OCI-LY1 (cell line): ENCODE data around the gene KLHL14.

Experiments used
- H2AFZ ChIP-seq: fragments of 200-600 bp; sonication (generic), shearing (Covaris generic); 2 replicates; pipeline ENCODE4 v1.6.0; 2014; ENCODE audit warnings: antibody characterized with exemption, mild to moderate bottlenecking, low read length
- H3F3A ChIP-seq: fragments of 200-600 bp; sonication (generic), shearing (Covaris generic); 2 replicates; pipeline ENCODE4 v1.6.0; 2014; ENCODE audit warnings: mild to moderate bottlenecking, antibody characterized with exemption, low read length, moderate library complexity; ENCODE audit not compliant: insufficient read depth
- H3K27ac ChIP-seq: fragments of 200-600 bp; sonication (generic); 2 replicates; pipeline ENCODE4 v1.5.1; 2014; ENCODE audit warnings: low read length, mixed run types, mild to moderate bottlenecking, low read depth; ENCODE audit not compliant: poor library complexity, severe bottlenecking
- H3K27me3 ChIP-seq: fragments of 200-600 bp; sonication (generic); 2 replicates; pipeline ENCODE4 v1.6.0; 2014; ENCODE audit warnings: antibody characterized with exemption, mild to moderate bottlenecking, low read length, moderate library complexity; ENCODE audit not compliant: insufficient read depth
- H3K36me3 ChIP-seq: fragments of 200-600 bp; sonication (generic); 2 replicates; pipeline ENCODE4 v1.6.1; 2014; ENCODE audit warnings: mild to moderate bottlenecking, antibody characterized with exemption, low read length, moderate library complexity, mixed read lengths; ENCODE audit not compliant: insufficient read depth
- H3K4me1 ChIP-seq: fragments of 200-600 bp; sonication (generic); 2 replicates; pipeline ENCODE4 v1.5.1; 2014; ENCODE audit warnings: mild to moderate bottlenecking, low read length, moderate library complexity; ENCODE audit not compliant: insufficient read depth, severe bottlenecking
- H3K4me2 ChIP-seq: fragments of 200-600 bp; sonication (generic), shearing (Covaris generic); 2 replicates; pipeline ENCODE4 v1.6.1; 2014; ENCODE audit warnings: low read length
- H3K4me3 ChIP-seq: fragments of 200-600 bp; sonication (generic); 2 replicates; pipeline ENCODE4 v1.5.1; 2014; ENCODE audit warnings: low read length, low read depth, mild to moderate bottlenecking, mixed read lengths; ENCODE audit not compliant: poor library complexity, severe bottlenecking
- H3K79me2 ChIP-seq: fragments of 200-600 bp; shearing (Covaris generic); 2 replicates; pipeline ENCODE4 v1.6.1; 2016; ENCODE audit warnings: mixed run types, low read length, mixed read lengths; ENCODE audit not compliant: insufficient read depth
- H3K9ac ChIP-seq: fragments of 200-600 bp; sonication (generic), shearing (Covaris generic); 2 replicates; pipeline ENCODE4 v1.6.1; 2014; ENCODE audit warnings: mild to moderate bottlenecking, low read length, mixed read lengths
- H3K9me2 ChIP-seq: fragments of 200-600 bp; sonication (generic), shearing (Covaris generic); 2 replicates; pipeline ENCODE4 v1.6.1; 2014; ENCODE audit warnings: low read depth, mild to moderate bottlenecking, low read length, mixed read lengths
- H3K9me3 ChIP-seq: fragments of 200-600 bp; shearing (Covaris generic); 2 replicates; pipeline ENCODE4 v1.6.1; 2014; ENCODE audit warnings: low read length, mixed read lengths
- H4K20me1 ChIP-seq: fragments of 200-600 bp; sonication (generic), shearing (Covaris generic); 2 replicates; pipeline ENCODE4 v1.6.0; 2016; ENCODE audit warnings: mild to moderate bottlenecking, low read length; ENCODE audit not compliant: insufficient read depth
- CTCF ChIP-seq: fragments of 200-600 bp; sonication (generic), shearing (Covaris generic); IDR thresholded peaks from 2 replicates; pipeline ENCODE4 v1.5.1; 2017; ENCODE audit warnings: mild to moderate bottlenecking, antibody characterized with exemption, low read length, moderate library complexity, mixed read lengths
- EZH2 ChIP-seq: fragments of 200-600 bp; sonication (generic), shearing (Covaris generic); IDR thresholded peaks from 2 replicates; pipeline ENCODE4 v1.8.0; 2017; ENCODE audit warnings: borderline replicate concordance, mixed run types, mild to moderate bottlenecking, antibody characterized with exemption, low read length, moderate library complexity, mixed read lengths

Gene KLHL14

GRCh38 chr18:32674491-32674890 lies 98.3 kb downstream of the KLHL14 start:
- Histone ChIP-seq H4K20me1 (no peaks in the 10 kb centered on the region), H2AFZ (no peak overlapping the region), H3K9me2 (no peaks in the 10 kb centered on the region), H3K27me3 (no peaks in the 10 kb centered on the region), H3F3A (no peaks in the 10 kb centered on the region), H3K4me3 (no peak overlapping the region), H3K4me1 (no peaks in the 10 kb centered on the region), H3K27ac (no peak overlapping the region), H3K79me2 (no peaks in the 10 kb centered on the region), H3K36me3 (peaks cover 37% of the 10 kb centered on the region), H3K9me3 (no peaks in the 10 kb centered on the region), H3K9ac (no peak overlapping the region), H3K4me2 (no peak overlapping the region)
- peak; percentile 42; the same call in 1 of the 2 replicates for TF ChIP-seq CTCF
- no peak for TF ChIP-seq EZH2

- Histone ChIP-seq H3K9me3 (no peaks in the 10 kb centered on the region), H3F3A (no peaks in the 10 kb centered on the region), H3K4me3 (no peak overlapping the region), H3K4me1 (no peaks in the 10 kb centered on the region), H3K27ac (no peak overlapping the region), H4K20me1 (no peaks in the 10 kb centered on the region), H3K27me3 (no peaks in the 10 kb centered on the region), H3K79me2 (no peaks in the 10 kb centered on the region), H3K4me2 (no peak overlapping the region), H3K9ac (no peak overlapping the region), H2AFZ (no peak overlapping the region), H3K9me2 (no peaks in the 10 kb centered on the region), H3K36me3 (peaks cover 26% of the 10 kb centered on the region)
- TF ChIP-seq EZH2 (no peak), CTCF (no peak)
These were observed 100.4 kb downstream of the KLHL14 start for GRCh38 chr18:32672398-32672797.

GRCh38 chr18:32670727-32671126 lies 102.1 kb downstream of the KLHL14 start:
- Histone ChIP-seq H3K4me3 (no peak overlapping the region), H3K4me1 (no peaks in the 10 kb centered on the region), H3K79me2 (no peaks in the 10 kb centered on the region), H3K9ac (no peak overlapping the region), H3K4me2 (no peak overlapping the region), H3K9me3 (no peaks in the 10 kb centered on the region), H2AFZ (no peak overlapping the region), H3K27me3 (no peaks in the 10 kb centered on the region), H3K27ac (no peak overlapping the region), H3K9me2 (no peaks in the 10 kb centered on the region), H3F3A (no peaks in the 10 kb centered on the region), H3K36me3 (peaks cover 11% of the 10 kb centered on the region; the same call in 1 of the 2 replicates), H4K20me1 (no peaks in the 10 kb centered on the region)
- TF ChIP-seq EZH2, result no peak
- no peak for TF ChIP-seq CTCF
